ENCODE data around the gene GSN. TPM values are rescaled to one million over a fixed set of nuclear protein-coding genes. Genes with fewer than 3 reads are reported as not detected.

Gene GSN
- total RNA-seq, 1 experiment from 2014 or later: 68.3 TPM

GRCh38 chr9:121266906-121267650, 884 bp upstream of the GSN start:
- BruUV-seq (replicated peaks): no TSS peak
- CTCF ChIA-PET: interaction anchor here (3.6 kb wide), 1 partner anchor 11 kb away, joined by 13 read pairs; no protein-coding TSS in a partner anchor
- no peaks in the 10 kb centered on the region for H3K9me3 Mint-ChIP-seq (ENCODE audit: low read depth, unreplicated experiment)
- peaks cover 15% of the 10 kb centered on the region for H3K4me1 Mint-ChIP-seq (ENCODE audit: low read depth, unreplicated experiment)
- no peaks in the 10 kb centered on the region for H3K27me3 Mint-ChIP-seq (ENCODE audit: unreplicated experiment)
- TF ChIP-seq, protein P1, sequence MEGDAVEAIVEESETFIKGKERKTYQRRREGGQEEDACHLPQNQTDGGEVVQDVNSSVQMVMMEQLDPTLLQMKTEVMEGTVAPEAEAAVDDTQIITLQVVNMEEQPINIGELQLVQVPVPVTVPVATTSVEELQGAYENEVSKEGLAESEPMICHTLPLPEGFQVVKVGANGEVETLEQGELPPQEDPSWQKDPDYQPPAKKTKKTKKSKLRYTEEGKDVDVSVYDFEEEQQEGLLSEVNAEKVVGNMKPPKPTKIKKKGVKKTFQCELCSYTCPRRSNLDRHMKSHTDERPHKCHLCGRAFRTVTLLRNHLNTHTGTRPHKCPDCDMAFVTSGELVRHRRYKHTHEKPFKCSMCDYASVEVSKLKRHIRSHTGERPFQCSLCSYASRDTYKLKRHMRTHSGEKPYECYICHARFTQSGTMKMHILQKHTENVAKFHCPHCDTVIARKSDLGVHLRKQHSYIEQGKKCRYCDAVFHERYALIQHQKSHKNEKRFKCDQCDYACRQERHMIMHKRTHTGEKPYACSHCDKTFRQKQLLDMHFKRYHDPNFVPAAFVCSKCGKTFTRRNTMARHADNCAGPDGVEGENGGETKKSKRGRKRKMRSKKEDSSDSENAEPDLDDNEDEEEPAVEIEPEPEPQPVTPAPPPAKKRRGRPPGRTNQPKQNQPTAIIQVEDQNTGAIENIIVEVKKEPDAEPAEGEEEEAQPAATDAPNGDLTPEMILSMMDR (IDR thresholded peaks at IDR 0.05; ENCODE audit: unreplicated experiment): no peak
- H3K27ac Mint-ChIP-seq (ENCODE audit: unreplicated experiment): no peak overlapping the region
- DNase-seq: no peak
- peak overlapping the region; percentile 81 for H3K4me3 Mint-ChIP-seq (ENCODE audit: low read depth, unreplicated experiment)
- peaks cover 29% of the 10 kb centered on the region for H3K36me3 Mint-ChIP-seq (ENCODE audit: insufficient read depth, unreplicated experiment)
- intact Hi-C loops (cut with micrococcal nuclease; ENCODE audit: unreplicated experiment): no loop called here

DNA sequence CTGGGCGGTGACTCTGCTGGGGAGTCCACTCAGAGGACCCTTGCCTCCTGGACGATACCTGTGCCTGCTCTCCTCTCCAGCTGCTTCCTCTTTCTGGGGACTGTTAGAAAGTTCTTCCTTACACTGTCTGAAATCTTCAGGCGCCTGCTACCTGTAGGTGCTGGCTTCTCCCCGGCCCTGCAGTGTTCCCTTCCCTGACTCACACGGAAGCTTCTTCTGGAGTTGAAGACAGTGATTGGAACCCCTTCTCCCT, 562 bp downstream of the GSN start:
- no peaks in the 10 kb centered on the region for H3K27me3 Mint-ChIP-seq (ENCODE audit: unreplicated experiment)
- intact Hi-C loops (cut with micrococcal nuclease; ENCODE audit: unreplicated experiment): no loop called here
- TF ChIP-seq, protein P1 (IDR thresholded peaks at IDR 0.05; ENCODE audit: unreplicated experiment): no peak
- DNase-seq: peak; percentile 8
- peak overlapping the region; percentile 61 for H3K27ac Mint-ChIP-seq (ENCODE audit: unreplicated experiment)
- H3K4me3 Mint-ChIP-seq (ENCODE audit: low read depth, unreplicated experiment): peak overlapping the region; percentile 81
- no TSS peak for BruUV-seq (replicated peaks)
- CTCF ChIA-PET: interaction anchor here (0.6 to 3.6 kb wide), 4 partner anchors 10 to 42 kb away, joined by 3 to 13 read pairs (median 7); no protein-coding TSS in a partner anchor
- peaks cover 29% of the 10 kb centered on the region for H3K36me3 Mint-ChIP-seq (ENCODE audit: insufficient read depth, unreplicated experiment)
- peaks cover 15% of the 10 kb centered on the region for H3K4me1 Mint-ChIP-seq (ENCODE audit: low read depth, unreplicated experiment)
- no peaks in the 10 kb centered on the region for H3K9me3 Mint-ChIP-seq (ENCODE audit: low read depth, unreplicated experiment)

DNA sequence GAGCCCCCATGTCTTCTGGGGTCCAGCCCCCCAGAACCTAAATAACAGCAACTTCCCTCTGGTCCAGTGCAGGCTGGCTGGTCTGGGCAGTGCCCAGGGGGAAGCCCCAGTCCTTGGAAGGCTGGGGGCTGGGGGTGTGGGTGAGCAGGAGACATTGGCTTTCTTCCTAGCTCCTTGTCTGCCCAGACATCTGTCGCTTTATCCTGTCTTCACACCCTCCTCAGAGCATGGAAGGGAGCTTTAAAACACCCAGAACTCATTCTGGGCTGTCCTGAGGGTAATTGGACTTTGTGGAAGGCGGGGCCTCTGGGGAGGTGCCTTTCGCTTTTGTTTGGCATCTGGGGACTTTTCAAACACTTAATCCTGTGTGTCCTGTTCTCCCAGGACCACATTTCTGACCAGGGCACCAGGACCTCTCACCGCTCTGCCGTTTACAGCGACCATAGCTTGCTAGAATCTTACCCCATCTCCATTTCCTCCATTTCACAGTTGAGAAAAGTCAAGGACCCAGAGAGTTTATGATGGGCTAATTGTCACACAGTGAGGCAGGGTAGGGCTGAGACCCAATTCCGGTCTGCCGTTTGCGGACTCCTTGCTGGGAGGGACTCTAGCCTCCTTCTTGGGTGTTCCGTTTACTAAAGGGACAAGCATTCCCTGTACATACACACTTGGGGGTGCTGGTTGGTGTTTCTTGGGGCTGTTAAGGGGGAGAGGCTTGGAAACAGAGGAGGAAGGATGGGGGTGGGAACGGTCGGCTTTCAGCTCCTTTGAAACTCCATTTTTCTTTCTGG, 1.1 kb downstream of the GSN start:
- Mint-ChIP-seq H3K4me3 (ENCODE audit: low read depth, unreplicated experiment) (peak overlapping the region; percentile 81), H3K36me3 (ENCODE audit: insufficient read depth, unreplicated experiment) (peaks cover 29% of the 10 kb centered on the region), H3K4me1 (ENCODE audit: low read depth, unreplicated experiment) (peaks cover 15% of the 10 kb centered on the region), H3K27me3 (ENCODE audit: unreplicated experiment) (no peaks in the 10 kb centered on the region), H3K9me3 (ENCODE audit: low read depth, unreplicated experiment) (no peaks in the 10 kb centered on the region), H3K27ac (ENCODE audit: unreplicated experiment) (peak overlapping the region; percentile 61)
- TF ChIP-seq, protein P1 (IDR thresholded peaks at IDR 0.05; ENCODE audit: unreplicated experiment): no peak
- peak; percentile 30 for DNase-seq
- no TSS peak for BruUV-seq (replicated peaks)
- intact Hi-C loops (cut with micrococcal nuclease; ENCODE audit: unreplicated experiment): no loop called here
- CTCF ChIA-PET: interaction anchor here (0.6 to 3.6 kb wide), 3 partner anchors 9 to 18 kb away, joined by 3 to 13 read pairs (median 10); no protein-coding TSS in a partner anchor

DNA sequence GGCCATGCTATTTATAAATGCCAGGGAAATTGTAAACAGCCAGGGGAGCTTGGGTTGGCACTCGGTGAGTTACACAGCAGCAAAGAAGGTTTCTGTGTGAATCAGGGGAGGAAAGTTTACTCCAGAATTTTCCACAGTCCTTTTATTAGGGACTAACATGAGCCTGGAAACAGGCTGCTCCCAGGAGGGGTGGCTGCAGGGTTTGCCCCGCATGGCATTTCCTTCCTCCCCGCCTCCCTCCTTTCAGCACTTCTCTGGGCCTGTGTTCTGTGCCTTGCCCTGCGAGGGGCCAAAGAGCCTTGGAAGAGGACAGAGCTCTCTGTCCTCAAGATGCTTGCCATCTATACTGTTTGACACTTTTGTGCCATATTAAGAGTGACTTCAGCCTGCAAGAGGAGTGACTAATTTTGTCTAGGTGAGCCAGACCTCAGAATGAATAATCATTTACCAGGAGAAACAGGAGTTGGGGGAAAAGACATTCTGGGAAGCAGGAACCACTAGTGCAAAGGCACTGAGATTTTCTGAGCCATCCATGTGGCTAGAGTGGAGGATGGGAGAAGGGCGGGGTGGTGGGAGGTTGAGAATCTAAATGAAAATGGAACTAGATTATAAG, 1.8 kb downstream of the GSN start:
- peaks cover 21% of the 10 kb centered on the region for H3K4me1 Mint-ChIP-seq (ENCODE audit: low read depth, unreplicated experiment)
- H3K9me3 Mint-ChIP-seq (ENCODE audit: low read depth, unreplicated experiment): no peaks in the 10 kb centered on the region
- peak overlapping the region; percentile 61 for H3K27ac Mint-ChIP-seq (ENCODE audit: unreplicated experiment)
- peak overlapping the region; percentile 81 for H3K4me3 Mint-ChIP-seq (ENCODE audit: low read depth, unreplicated experiment)
- TSS peak; percentile 23 for BruUV-seq (replicated peaks)
- peaks cover 29% of the 10 kb centered on the region for H3K36me3 Mint-ChIP-seq (ENCODE audit: insufficient read depth, unreplicated experiment)
- CTCF ChIA-PET: interaction anchor here (0.7 to 3.6 kb wide), 2 partner anchors 8 to 108 kb away, joined by 3 to 13 read pairs; no protein-coding TSS in a partner anchor
- no peaks in the 10 kb centered on the region for H3K27me3 Mint-ChIP-seq (ENCODE audit: unreplicated experiment)
- TF ChIP-seq, protein P1 (IDR thresholded peaks at IDR 0.05; ENCODE audit: unreplicated experiment): no peak
- intact Hi-C loops (cut with micrococcal nuclease; ENCODE audit: unreplicated experiment): no loop called here
- DNase-seq: no peak
